ENCODE data around the gene KLF15. TPM values are rescaled to one million over a fixed set of nuclear protein-coding genes. Genes with fewer than 3 reads are reported as not detected.
"Not testable (repeated sequence)": the region's sequence is repeated elsewhere in the genome, so short reads cannot be mapped to it uniquely, and the experiment has no call there.

Gene KLF15
- total RNA-seq, 1 donor from 2014 or later, result 8.1 TPM

DNA sequence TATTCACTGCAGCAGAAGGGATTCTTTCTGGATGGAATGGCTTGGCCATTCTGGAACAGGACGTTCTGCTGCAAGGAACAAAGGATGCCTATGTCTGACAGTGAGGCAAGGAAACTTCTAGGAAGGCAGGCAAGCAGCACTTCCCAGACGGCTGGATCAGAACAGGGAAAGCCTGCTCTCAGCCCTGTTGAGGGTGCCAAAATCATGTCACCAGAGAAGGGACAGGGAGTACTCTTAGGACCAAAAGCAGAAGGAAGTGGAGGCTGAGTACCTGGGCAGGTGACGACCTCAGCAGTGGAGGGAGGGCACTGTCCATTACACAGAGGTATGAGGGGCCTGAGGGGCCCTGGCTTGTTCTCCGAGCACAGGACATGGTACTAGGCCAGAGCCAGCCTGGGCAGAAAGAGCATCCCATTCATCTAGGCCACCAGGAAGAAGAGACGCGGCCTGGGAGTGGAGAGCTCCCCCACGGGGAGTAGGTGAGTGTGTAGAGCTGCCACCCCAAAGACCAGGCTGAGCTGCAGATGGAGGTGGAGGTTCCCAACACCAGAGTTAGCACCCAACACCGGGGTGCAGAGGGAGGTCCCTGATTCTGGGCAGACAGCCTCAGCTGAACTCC is 9.6 kb downstream of the KLF15 start:
- DNase-seq (ENCODE audit: low read depth in 2 of 2), result no peak

DNA sequence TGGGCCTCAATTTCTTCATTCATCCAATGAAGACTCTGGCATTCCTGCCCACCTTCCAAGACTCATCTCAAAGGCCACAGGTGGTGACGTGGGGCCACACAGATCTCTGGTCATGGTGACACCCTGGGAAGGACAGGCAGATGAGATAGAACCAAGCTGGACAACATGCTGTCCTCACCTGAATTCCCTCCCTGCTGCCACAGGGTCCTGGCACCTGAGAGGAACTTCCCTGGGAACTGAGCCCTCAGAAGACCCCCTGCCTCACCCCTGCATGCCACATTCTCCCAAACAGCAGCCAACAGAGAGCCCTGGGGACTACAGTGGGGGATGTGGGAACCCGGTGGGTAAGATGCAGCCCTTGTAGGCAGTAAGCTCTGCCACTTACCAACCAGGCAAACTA is 10.7 kb downstream of the KLF15 start:
- DNase-seq (ENCODE audit: low read depth in 2 of 2), result no peak

DNA sequence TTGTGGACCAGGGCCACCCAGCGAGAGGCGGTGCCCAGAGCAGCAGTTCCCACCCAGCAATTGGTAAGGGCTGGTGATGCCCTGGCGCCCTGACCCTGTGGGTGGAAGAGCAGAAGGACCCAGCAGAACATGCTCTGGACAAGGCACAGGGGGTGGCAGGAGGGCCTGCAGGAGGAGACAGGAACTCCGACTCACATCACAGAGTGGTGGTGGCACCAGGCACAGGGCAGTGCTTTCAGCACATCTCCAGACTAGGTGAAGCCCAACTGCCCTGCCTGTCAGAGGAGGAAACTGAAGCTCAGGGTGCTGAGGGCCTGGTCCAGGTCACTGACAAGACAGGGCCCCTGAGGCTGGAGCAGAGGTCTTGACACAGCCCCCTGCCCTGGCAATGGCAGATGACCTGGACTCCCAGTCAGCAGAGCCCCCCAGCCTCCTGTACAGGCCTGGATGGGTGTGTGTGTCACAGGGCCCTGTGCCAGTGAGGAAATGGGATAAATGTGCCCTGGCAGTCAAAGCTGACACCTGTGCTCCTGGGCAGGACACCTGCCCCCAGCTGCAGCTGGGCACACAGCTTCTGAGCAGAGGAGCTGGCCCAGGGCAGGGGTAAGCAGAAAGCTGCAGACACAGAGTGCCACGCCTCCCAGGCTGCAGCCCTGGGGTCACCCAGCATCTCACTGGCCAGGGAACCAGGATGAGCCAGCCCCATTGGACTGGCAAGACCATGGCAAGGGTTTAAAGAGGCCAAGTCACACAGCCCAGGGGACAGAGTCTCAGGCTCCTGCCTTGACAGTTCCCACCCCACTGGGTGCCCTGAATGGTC is 11.4 kb downstream of the KLF15 start:
- DNase-seq (ENCODE audit: low read depth in 2 of 2), result no peak

DNA sequence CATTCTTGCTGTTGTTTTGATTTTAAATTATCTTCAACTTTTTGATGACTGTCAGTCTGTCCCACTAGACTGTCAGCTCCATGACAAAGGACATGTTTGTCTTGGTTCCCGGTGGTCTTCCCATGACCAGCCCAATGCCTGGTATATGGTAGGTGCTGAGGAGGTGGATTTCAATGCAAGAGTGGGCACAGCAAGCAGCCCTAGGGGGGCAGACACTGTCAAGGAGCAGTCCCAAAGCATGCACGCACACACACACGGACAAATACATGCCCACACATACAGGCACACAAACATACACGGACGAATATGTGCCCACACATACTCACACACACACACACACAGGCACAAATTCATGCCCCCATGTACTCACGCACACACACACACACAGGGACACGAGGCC is 12.0 kb downstream of the KLF15 start:
- DNase-seq (ENCODE audit: low read depth in 2 of 2), result no peak

DNA sequence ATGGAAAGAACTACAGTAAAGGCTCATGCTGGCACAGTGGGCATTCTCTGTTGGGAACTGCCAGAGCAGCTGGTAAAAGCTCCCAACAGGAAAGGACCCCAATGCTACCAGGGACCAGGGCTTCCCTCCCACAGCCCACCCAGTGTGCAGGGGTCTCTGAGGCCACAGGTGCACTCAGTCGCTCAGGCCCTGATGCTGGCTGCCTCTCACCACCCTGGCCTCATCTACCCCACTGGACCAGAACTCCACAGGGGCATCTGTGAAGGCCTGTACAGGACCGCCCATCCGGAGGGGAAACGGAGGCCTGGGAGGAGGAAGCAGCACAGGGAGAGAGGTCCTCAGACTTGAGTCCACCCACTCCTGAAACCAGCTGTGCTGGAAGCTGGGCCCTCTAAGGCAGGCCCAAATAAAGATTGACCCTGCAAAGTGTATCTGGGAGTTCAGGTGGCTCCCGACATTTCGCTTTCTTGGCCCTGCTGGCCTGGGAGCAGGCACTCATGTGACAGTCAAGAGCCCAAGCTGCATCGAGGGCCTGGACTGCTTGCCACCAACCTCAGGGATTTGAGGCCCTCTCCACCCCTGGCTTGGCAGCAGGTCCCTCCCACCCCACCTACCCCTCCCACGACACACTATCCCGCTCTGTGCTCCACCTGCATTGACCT is 12.7 kb downstream of the KLF15 start:
- DNase-seq (ENCODE audit: low read depth in 2 of 2), result no peak

DNA sequence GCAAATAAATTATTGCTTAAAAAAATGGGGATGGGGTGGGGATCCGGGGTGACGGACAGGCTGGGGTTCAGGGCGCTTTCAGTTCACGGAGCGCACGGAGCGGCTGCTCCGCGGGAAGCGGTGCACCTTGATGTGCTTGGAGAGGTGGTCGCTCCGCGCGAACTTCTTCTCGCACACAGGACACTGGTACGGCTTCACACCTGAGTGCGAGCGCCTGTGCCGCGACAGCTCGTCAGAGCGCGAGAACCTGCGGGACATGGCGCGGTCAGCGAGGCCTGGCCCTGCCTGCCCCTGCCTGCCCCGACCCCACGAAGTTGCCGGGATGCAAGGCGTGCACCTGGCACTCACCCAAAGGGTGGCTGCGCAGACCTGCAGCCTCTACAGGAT is 13.6 kb downstream of the KLF15 start:
- DNase-seq (ENCODE audit: low read depth in 2 of 2), result no peak

DNA sequence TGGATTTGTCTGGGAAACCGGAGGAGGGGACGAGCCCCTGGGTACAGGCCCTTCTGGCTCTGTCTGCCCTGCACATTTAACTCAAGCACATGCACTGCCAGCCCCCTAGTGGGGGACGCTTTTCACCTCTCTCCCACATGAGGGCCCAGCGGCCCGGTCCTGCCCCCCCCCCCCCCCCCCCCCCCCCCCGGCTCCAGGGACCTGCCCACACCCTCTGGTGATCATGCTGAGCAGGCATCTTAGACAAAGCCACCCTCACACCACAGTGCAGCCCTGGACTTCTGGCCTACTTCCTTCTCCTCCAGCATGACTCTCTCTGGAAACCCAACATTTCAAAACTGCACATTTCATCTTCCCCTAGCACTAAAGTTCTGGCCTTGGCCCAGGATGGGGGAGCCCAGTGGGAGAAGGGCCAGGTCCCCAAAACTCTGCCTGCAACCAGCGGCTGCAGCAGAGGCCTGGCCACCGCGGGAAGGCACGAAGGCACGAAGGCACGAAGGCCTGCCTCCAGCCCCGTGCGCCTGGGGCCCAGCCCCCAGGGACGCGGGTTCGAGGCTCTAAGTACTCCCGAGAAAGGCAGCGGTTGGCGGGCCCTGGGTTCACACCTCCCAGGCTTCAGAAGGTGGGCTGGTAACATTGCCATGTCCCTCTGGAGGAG is 14.1 kb downstream of the KLF15 start:
- peak in 1 of 2 donors; percentile 28 for DNase-seq (ENCODE audit: low read depth in 2 of 2)

DNA sequence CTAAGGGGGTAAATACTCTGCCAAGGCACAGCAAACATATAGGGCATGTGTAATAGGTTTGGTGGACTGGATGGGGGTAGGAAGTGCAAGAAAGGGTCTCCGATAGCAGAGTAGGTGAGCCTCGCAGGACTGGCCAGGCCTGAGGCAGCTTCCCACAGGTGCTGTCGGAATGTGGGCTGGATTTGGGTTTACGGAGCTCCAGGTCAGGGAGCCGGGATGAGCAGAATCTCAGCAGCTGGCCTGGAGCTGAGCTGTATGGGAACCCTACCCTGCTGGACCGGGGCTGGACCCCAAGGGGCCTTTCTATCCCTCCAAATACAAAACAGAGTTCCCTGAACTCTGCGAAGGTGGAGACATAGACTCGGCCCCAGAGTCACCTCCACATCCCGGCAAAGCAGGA is 15.0 kb downstream of the KLF15 start:
- DNase-seq (ENCODE audit: low read depth in 2 of 2), result no peak

DNA sequence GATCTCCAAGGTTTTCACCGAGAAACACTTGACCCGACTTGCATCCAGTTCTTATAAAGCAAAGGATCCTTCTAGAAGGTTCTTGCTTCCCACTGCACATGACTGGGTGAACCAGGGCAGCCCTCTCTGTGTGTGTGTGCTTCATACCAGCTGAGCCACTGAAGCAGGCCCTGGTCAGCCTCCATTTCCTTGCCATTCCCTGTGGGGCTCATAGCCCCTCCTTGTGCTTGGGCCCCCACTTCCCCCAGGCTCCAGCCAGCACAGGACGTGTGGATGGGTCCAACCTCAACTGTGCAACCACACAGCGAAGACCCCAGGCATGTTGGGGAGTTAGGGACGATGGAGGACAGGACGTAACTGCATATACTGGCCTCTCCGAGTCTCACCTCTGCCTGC is 15.5 kb downstream of the KLF15 start:
- no peak for DNase-seq (ENCODE audit: low read depth in 2 of 2)

DNA sequence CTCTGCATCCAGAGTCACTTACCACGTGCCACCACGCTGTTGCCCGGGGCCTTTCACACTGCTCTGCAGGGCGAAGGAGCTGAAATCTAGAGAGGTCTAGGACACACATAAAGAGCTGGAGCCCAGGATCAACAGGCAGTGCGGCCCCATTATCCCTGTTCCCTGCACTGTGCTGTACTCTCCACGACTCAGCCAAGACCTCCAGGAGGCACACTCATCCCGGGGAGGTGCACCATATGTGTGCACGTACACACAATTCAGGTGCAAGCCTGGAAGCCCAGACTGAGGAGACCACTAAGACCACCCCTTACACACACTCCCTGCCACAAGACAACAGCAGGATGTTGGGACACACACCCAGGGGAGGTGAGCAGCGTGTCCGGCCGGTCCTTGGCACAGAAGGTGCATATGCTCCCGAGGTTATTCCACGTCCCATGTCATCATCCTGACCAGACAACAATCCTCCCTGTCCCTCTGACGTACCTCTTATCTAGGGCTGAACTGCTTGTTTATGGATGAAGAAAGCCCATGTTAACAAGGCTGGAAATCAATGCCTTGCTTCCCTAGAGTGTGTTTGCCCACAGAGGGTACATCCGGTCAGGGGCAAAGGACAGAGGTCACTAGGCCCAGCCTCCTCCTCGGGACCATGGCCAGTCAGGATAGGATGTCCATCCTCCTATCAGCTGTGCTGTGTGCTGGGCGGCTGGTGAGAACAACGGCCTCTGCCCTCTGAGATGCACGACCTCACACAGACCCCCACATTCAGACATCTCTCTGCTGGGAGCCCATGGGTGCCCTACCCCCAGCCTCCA is 16.1 kb downstream of the KLF15 start:
- no peak for DNase-seq (ENCODE audit: low read depth in 2 of 2)

DNA sequence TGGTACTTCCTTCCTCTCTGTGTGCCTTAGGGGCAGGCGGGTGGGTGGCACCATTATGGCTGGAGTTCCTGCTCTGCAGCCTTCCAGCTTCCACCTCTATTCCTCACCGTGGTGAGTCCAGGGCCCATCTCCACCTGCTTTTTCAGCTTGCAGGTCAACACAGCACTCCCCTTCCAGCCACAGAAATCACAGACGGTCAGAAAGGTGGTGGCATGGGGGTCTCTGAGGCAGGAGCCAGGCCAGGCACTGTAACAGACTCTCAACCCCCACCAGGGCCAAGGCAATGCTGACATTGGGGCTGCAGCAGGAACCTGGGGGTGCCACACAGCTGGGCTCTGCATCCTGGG is 16.6 kb downstream of the KLF15 start:
- no peak for DNase-seq (ENCODE audit: low read depth in 2 of 2)

DNA sequence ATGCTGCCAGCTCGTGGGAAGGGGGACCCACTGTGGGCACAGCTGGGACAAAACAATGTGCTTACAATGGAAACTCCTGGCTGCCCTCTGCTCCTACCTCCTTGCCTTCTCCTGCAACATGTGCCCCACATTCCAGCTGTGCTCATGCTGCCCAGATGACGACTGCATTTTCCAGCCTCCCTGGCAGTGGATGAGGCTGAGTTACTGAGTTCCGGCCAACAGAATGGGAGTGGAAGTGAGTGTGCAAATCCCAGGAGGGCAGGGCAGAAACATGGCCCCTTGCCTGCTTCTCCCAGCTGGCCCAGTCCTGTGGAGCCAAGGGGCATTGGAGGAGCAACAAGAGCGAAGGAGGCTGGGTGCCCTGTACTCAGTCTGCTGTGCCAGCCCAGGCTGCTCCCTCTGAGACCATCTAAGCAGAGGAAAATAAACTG is 17.1 kb downstream of the KLF15 start:
- peak in 1 of 2 donors; percentile 35 for DNase-seq (ENCODE audit: low read depth in 2 of 2)

DNA sequence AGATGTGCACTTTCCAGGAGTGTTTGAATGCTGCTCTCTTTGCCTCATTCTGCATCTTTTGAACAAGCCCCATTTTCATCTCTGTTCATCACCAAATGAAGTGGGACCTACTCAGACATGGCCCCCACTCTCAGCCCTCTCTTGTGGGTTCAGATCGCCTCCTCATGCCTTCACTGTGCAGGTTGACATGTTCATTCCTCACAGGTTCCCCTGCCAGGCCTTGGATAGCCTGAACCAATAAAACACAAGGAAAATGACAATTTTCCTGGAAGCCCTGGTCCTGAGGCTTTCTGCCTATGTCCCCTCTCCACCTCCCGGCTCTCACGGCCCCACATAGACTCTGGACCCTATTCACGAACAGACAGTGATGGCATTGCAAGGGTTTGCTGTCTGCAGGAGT is 17.7 kb downstream of the KLF15 start:
- DNase-seq (ENCODE audit: low read depth in 2 of 2), result no peak

DNA sequence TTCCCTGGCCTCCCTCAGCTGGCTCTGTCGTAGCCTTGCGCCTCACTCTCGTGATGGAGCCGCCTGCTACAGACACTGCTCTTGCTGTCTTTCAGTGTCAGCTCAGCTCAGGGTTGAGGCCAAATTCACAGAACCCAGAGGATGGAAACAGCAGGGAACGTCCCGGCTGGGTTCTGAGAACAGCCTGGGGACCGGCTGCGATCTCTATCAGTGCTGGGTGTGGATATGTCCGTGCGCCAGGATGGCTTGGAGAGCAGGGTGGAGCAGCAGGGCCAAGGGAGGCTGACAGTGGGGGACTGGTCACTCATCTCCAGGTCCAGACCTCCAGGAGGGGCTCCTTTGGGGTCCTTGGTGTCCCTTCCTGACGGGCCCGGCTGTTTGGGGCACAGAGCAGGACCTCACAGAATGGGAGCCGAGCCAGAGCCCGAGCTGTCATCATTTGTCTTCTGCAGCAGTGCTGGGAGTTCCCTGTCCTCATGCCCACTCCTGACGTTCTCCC is 18.4 kb downstream of the KLF15 start:
- no peak for DNase-seq (ENCODE audit: low read depth in 2 of 2)

DNA sequence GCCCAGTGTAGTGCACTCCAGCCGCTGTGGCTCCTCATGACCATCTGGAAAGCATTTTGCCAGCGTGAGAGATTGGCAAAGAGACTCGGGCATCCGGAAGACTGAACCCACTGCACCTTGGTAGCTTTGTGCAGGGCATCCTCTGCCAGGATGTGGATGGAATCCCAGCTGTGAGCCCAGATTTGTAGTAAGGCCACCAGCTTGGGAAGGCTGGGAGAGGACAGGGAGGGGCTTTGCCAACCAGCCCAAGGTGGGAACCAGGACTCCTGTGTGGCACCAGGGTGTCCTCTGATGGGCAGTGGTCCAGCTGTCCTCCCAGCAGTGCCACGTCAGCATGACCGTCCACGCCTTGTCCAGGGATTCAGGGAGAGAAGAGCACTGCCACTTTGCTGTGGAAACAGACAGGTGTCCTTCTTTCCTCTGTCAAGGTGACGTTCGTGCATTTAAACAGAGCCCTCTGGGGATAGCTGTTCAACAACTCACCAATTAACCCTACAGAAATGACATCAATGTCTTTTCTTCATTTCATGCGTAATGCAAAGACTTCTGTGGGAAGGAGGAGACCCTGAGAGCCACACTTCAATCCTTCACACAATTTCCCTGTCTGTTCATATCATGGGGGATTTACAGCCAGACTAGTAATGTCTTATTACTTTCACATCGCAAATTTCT is 19.1 kb downstream of the KLF15 start:
- DNase-seq (ENCODE audit: low read depth in 2 of 2), result no peak

DNA sequence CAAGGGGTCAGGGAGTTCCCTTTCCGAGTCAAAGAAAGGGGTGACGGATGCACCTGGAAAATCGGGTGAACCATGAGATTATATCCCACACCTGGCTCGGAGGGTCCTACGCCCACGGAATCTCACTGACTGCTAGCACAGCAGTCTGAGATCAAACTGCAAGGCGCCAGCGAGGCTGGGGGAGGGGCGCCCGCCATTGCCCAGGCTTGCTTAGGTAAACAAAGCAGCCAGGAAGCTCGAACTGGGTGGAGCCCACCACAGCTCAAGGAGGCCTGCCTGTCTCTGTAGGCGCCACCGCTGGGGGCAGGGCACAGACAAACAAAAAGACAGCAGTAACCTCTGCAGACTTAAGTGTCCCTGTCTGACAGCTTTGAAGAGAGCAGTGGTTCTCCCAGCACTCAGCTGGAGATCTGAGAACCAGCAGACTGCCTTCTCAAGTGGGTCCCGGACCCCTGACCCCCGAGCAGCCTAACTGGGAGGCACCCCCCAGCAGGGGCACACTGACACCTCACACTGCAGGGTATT is 25.3 kb downstream of the KLF15 start:
- not testable (repeated sequence) for DNase-seq (ENCODE audit: low read depth in 2 of 2)

DNA sequence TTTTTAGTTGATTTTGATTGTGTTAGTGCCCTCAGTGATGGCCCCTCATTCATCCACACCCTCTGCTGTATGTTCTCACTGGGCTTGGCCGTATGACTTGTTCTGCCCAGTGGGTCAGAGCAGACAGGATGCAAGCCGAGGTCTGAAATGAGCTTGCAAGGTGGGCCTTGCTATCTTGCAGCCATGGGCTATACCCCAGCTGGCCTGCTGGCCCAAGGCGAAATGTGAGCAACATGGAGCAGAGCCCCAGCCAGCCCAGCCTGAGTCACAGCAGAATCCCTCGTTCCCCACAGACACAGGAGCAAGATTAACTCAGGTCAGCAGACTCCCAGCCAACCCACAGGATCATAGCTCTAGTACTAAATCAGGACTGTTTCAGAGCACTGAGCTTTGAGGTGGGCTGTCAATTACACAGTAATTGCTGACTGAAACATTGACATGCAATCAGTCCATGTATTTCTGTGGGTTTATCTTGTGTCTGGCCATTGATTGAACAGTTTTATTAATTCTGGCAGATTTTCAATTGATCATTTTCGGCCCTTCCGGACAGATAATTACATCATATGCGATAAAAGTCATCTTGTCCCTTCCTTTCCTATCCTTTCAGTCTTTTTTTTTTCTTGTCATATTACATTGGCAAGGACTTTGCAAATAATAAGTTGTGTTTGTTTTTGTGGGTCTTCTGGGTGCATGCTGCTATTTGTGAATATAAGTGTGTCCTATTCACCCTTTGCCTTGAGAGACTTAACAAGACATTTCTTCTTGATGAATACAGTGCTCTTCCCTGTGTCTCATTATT is 27.1 kb downstream of the KLF15 start:
- no peak for DNase-seq (ENCODE audit: low read depth in 2 of 2)

DNA sequence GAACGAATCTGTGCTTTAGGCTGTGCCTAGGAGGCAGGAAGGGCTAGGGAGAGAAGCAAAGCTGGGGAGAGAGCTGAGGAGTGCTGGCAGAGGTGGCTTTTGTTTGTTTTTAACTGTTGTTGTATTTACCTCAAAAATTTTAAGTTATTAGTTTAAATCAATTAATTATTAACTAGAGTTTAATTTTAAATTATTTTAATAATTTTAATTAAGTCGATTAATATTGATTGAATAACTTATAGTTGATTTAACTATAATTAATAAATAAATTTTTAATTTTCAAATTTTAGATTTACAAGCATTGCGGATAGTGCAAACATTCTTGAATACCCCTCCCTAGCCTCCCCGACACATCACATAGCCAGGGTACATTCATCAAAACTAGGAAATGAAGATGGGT is 30.6 kb downstream of the KLF15 start:
- DNase-seq (ENCODE audit: low read depth in 2 of 2), result no peak

DNA sequence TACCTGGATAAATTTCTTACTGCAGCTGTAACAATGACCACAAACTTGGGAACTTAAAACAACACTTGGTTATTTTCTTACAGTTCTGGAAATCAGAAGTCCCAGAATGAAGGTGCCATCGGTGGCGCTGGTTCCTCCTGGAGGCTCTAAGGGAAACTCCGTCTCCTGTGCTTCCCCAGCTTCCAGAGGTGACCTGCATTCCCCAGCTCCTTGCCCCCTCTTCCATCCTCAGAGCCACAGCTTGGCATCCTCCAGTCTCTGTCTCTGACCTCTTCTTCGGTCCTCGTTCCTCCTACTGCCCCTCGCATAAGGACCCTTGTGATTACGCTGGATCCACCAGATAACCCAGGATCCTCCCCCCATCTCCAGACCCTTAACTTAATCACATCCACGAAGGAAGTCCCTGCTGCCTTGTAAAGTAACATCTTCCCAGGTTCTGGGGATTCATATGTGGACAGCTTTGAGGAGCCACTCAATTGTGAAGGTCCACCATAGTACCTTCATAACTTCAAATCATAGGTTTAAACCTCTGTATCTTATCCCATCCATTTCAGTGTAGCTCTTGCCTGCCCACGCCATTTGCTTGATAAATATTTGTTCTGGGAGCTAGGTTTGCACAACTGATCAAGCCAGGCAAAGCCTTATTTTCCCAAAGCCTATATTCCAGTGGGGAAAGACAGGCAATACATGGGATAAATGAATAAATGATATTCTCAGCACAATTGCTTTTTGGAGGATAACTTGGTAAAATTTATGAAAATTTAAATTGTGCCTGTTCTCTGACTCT is 34.8 kb downstream of the KLF15 start:
- DNase-seq (ENCODE audit: low read depth in 2 of 2), result no peak

All from lung microvascular endothelial cell (primary cell).